GF-D8 (cell line): ENCODE data around the gene LRRC8D.
A peak's percentile ranks its signal among the peaks of the same experiment; 100 is the strongest.

Source experiments
- DNase-seq: peaks from one replicate; lab custom pipeline; 2025; lab: John Stamatoyannopoulos, UW

The LRRC8D gene

GRCh38 chr1:89896105-89896942, 75.5 kb downstream of the LRRC8D start:
- no peak for DNase-seq

GRCh38 chr1:89897347-89898133, 76.7 kb downstream of the LRRC8D start:
- no peak for DNase-seq

GRCh38 chr1:89898150-89898549, 77.3 kb downstream of the LRRC8D start:
- no peak for DNase-seq

GRCh38 chr1:89898695-89899470, 78.1 kb downstream of the LRRC8D start:
- no peak for DNase-seq

- DNase-seq, result no peak
Observed at GRCh38 chr1:89900323-89900722, 79.5 kb downstream of the LRRC8D start.

GRCh38 chr1:89900791-89901708, 80.2 kb downstream of the LRRC8D start:
- DNase-seq, result no peak

GRCh38 chr1:89901957-89902669, 81.3 kb downstream of the LRRC8D start:
- DNase-seq, result no peak

- DNase-seq, result no peak
Observed at GRCh38 chr1:89903550-89903949, 82.7 kb downstream of the LRRC8D start.

- DNase-seq, result no peak
Observed at GRCh38 chr1:89904219-89904980, 83.6 kb downstream of the LRRC8D start.

- DNase-seq, result no peak
Observed at GRCh38 chr1:89905395-89906058, 84.7 kb downstream of the LRRC8D start.

GRCh38 chr1:89906088-89906487, 85.3 kb downstream of the LRRC8D start:
- no peak for DNase-seq

GRCh38 chr1:89907727-89908212, 86.9 kb downstream of the LRRC8D start:
- DNase-seq, result no peak

GRCh38 chr1:89908273-89908671, 87.4 kb downstream of the LRRC8D start:
- DNase-seq, result no peak

- peak; percentile 56 for DNase-seq
Observed at GRCh38 chr1:89908672-89909436, 88.0 kb downstream of the LRRC8D start.

- DNase-seq, result no peak
Observed at GRCh38 chr1:89910268-89910667, 89.4 kb downstream of the LRRC8D start.

GRCh38 chr1:89910780-89911179, 89.9 kb downstream of the LRRC8D start:
- no peak for DNase-seq

- no peak for DNase-seq
Observed at GRCh38 chr1:89911191-89911991, 90.6 kb downstream of the LRRC8D start.

- DNase-seq, result no peak
Observed at GRCh38 chr1:89912073-89912472, 91.2 kb downstream of the LRRC8D start.
